Measurements from ENCODE around the gene HS3ST5.

- no peak for TF ChIP-seq CTCF (IDR thresholded peaks at IDR 0.05)
- TF ChIP-seq POLR2A (IDR thresholded peaks at IDR 0.05), result no peak
Observed at GRCh38 chr6:114164207-114164606, 178.6 kb downstream of the HS3ST5 start.
